ENCODE measurements around the gene TP53INP2. TPM values are rescaled to one million over a fixed set of nuclear protein-coding genes. Genes with fewer than 3 reads are reported as not detected.
"Not testable (repeated sequence)": the region's sequence is repeated elsewhere in the genome, so short reads cannot be mapped to it uniquely, and the experiment has no call there.

TP53INP2 gene
- total RNA-seq = 60.9 TPM
- polyA plus RNA-seq = under 1 TPM; 0.37 to 0.77 (median 0.47) TPM

GRCh38 chr20:34704177-34705007, at the start of gene TP53INP2:
TP53INP2 (plus strand) TSS chr20:34704344; CDS start chr20:34708740, 4,396 bp downstream.
- Histone ChIP-seq H3K36me3 (ENCODE audit: control insufficient read depth, insufficient read depth, low read length) (no peaks in the 10 kb centered on the region), H3K4me1 (ENCODE audit: control insufficient read depth, insufficient read depth, low read length, poor library complexity, severe bottlenecking) (peaks cover 17% of the 10 kb centered on the region), H3K4me3 (ENCODE audit: low read depth, low read length) (peak within 1 kb of the TSS; percentile 84), H3K9me3 (ENCODE audit: control insufficient read depth in 2 of 2, low read length in 2 of 2) (no peaks in the 10 kb centered on the region), H3K27ac (ENCODE audit: insufficient read depth, low read length, poor library complexity, severe bottlenecking) (peak within 1 kb of the TSS; percentile 91), H3K27me3 (ENCODE audit: control insufficient read depth, insufficient read depth, low read length) (no peaks in the 10 kb centered on the region)
- Mint-ChIP-seq H3K4me3 (peak within 1 kb of the TSS; percentile 88 to 98 (median 96)), H3K36me3 (no peaks in the 10 kb centered on the region), H3K27ac (peak within 1 kb of the TSS; percentile 85 to 99 (median 98)), H3K27me3 (peaks cover 20% of the 10 kb centered on the region), H3K4me1 (peaks cover 0 to 27% (median 10%) of the 10 kb centered on the region in 4 donors), H3K9me3 (no peaks in the 10 kb centered on the region)
- DNase-seq (peak; percentile 89 to 91 (median 90)), ATAC-seq (ENCODE audit: low read depth in 2 of 2) (peak; percentile 54 to 55)

- ATAC-seq (ENCODE audit: low read depth in 2 of 2); H3K27me3 Mint-ChIP-seq; H3K4me3 Mint-ChIP-seq; H3K36me3 ChIP-seq (ENCODE audit: control insufficient read depth, insufficient read depth, low read length); H3K27ac Mint-ChIP-seq; DNase-seq; H3K4me1 ChIP-seq (ENCODE audit: control insufficient read depth, insufficient read depth, low read length, poor library complexity, severe bottlenecking); H3K4me3 ChIP-seq (ENCODE audit: low read depth, low read length); H3K9me3 ChIP-seq (ENCODE audit: control insufficient read depth in 2 of 2, low read length in 2 of 2); H3K27ac ChIP-seq (ENCODE audit: insufficient read depth, low read length, poor library complexity, severe bottlenecking); H3K36me3 Mint-ChIP-seq; H3K9me3 Mint-ChIP-seq; H3K27me3 ChIP-seq (ENCODE audit: control insufficient read depth, insufficient read depth, low read length): not testable (repeated sequence)
- peaks cover 0 to 18% (median 12%) of the 10 kb centered on the region in 4 donors for H3K4me1 Mint-ChIP-seq
Observed at GRCh38 chr20:34658654-34659053, 45.5 kb upstream of the TP53INP2 start.

GRCh38 chr20:34661811-34662210, 42.3 kb upstream of the TP53INP2 start:
- H3K4me1 ChIP-seq (ENCODE audit: control insufficient read depth, insufficient read depth, low read length, poor library complexity, severe bottlenecking); H3K36me3 Mint-ChIP-seq; H3K27ac ChIP-seq (ENCODE audit: insufficient read depth, low read length, poor library complexity, severe bottlenecking); H3K27me3 Mint-ChIP-seq; H3K4me3 ChIP-seq (ENCODE audit: low read depth, low read length); ATAC-seq (ENCODE audit: low read depth in 2 of 2); H3K27me3 ChIP-seq (ENCODE audit: control insufficient read depth, insufficient read depth, low read length); H3K9me3 Mint-ChIP-seq; H3K36me3 ChIP-seq (ENCODE audit: control insufficient read depth, insufficient read depth, low read length); H3K9me3 ChIP-seq (ENCODE audit: control insufficient read depth in 2 of 2, low read length in 2 of 2); H3K4me3 Mint-ChIP-seq: not testable (repeated sequence)
- H3K4me1 Mint-ChIP-seq = peaks cover 0 to 19% (median 14%) of the 10 kb centered on the region in 4 donors
- DNase-seq = peak in 1 of 3 donors; percentile 21
- peak overlapping the region in 1 of 3 donors; percentile 35 for H3K27ac Mint-ChIP-seq

- H3K36me3 ChIP-seq (ENCODE audit: control insufficient read depth, insufficient read depth, low read length) = no peaks in the 10 kb centered on the region
- H3K4me1 ChIP-seq (ENCODE audit: control insufficient read depth, insufficient read depth, low read length, poor library complexity, severe bottlenecking) = peaks cover 4% of the 10 kb centered on the region
- Mint-ChIP-seq H3K27me3 (no peaks in the 10 kb centered on the region), H3K4me3 (no peak overlapping the region), H3K27ac (peak overlapping the region in 1 of 3 donors; percentile 48), H3K9me3 (no peaks in the 10 kb centered on the region), H3K4me1 (peaks cover 0 to 22% (median 15%) of the 10 kb centered on the region in 4 donors), H3K36me3 (no peaks in the 10 kb centered on the region)
- ATAC-seq (ENCODE audit: low read depth in 2 of 2) (no peak), DNase-seq (no peak)
- H3K4me3 ChIP-seq (ENCODE audit: low read depth, low read length) = no peak overlapping the region
- H3K27me3 ChIP-seq (ENCODE audit: control insufficient read depth, insufficient read depth, low read length) = no peaks in the 10 kb centered on the region
- no peaks in the 10 kb centered on the region for H3K9me3 ChIP-seq (ENCODE audit: control insufficient read depth in 2 of 2, low read length in 2 of 2)
- no peak overlapping the region for H3K27ac ChIP-seq (ENCODE audit: insufficient read depth, low read length, poor library complexity, severe bottlenecking)
Observed at GRCh38 chr20:34663213-34663943, 40.8 kb upstream of the TP53INP2 start.

GRCh38 chr20:34664751-34665150, 39.4 kb upstream of the TP53INP2 start:
- not testable (repeated sequence) for H3K27me3 ChIP-seq (ENCODE audit: control insufficient read depth, insufficient read depth, low read length); ATAC-seq (ENCODE audit: low read depth in 2 of 2)

GRCh38 chr20:34669094-34669493, 35.0 kb upstream of the TP53INP2 start:
- Mint-ChIP-seq H3K4me1 (peaks cover 4 to 10% (median 5%) of the 10 kb centered on the region in 4 donors), H3K27me3 (no peaks in the 10 kb centered on the region), H3K27ac (no peak overlapping the region), H3K4me3 (no peak overlapping the region), H3K9me3 (no peaks in the 10 kb centered on the region), H3K36me3 (peaks cover 8% of the 10 kb centered on the region)
- H3K9me3 ChIP-seq (ENCODE audit: control insufficient read depth in 2 of 2, low read length in 2 of 2) = no peaks in the 10 kb centered on the region
- H3K27me3 ChIP-seq (ENCODE audit: control insufficient read depth, insufficient read depth, low read length) = no peaks in the 10 kb centered on the region
- no peaks in the 10 kb centered on the region for H3K4me1 ChIP-seq (ENCODE audit: control insufficient read depth, insufficient read depth, low read length, poor library complexity, severe bottlenecking)
- no peaks in the 10 kb centered on the region for H3K36me3 ChIP-seq (ENCODE audit: control insufficient read depth, insufficient read depth, low read length)
- ATAC-seq (ENCODE audit: low read depth in 2 of 2) = no peak
- DNase-seq = no peak
- no peak overlapping the region for H3K27ac ChIP-seq (ENCODE audit: insufficient read depth, low read length, poor library complexity, severe bottlenecking)
- no peak overlapping the region for H3K4me3 ChIP-seq (ENCODE audit: low read depth, low read length)

More at GRCh38 chr20:34664751-34665150, 39.4 kb upstream of the TP53INP2 start:
- not testable (repeated sequence) for H3K27me3 Mint-ChIP-seq; H3K36me3 Mint-ChIP-seq; H3K27ac ChIP-seq (ENCODE audit: insufficient read depth, low read length, poor library complexity, severe bottlenecking); H3K36me3 ChIP-seq (ENCODE audit: control insufficient read depth, insufficient read depth, low read length); H3K9me3 Mint-ChIP-seq; H3K9me3 ChIP-seq (ENCODE audit: control insufficient read depth in 2 of 2, low read length in 2 of 2); H3K4me3 ChIP-seq (ENCODE audit: low read depth, low read length); DNase-seq; H3K27ac Mint-ChIP-seq; H3K4me3 Mint-ChIP-seq; H3K4me1 ChIP-seq (ENCODE audit: control insufficient read depth, insufficient read depth, low read length, poor library complexity, severe bottlenecking)
- H3K4me1 Mint-ChIP-seq = peaks cover 3 to 22% (median 17%) of the 10 kb centered on the region in 4 donors

DNA sequence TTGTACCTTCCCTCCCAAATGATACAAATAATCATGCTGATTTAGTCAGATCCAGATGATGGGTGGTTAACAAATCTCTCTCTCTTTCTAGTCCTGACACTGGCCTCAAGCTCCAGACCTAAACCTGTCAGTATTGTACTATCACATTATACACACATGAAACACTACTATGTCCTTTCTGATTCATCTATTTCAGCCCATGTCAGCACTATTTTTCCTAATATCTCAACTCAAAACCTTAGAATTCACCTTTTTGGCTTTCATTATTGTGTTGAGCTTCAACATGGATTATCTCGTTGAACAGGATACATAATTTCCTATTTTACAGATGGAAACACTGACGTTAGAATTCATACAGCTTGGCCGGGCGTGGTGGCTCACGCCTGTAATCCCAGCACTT, 30.7 kb upstream of the TP53INP2 start:
- H3K27me3 Mint-ChIP-seq = no peaks in the 10 kb centered on the region
- H3K27me3 ChIP-seq (ENCODE audit: control insufficient read depth, insufficient read depth, low read length) = no peaks in the 10 kb centered on the region
- H3K4me3 ChIP-seq (ENCODE audit: low read depth, low read length) = no peak overlapping the region
- peak overlapping the region in 1 of 4 donors; percentile 52 for H3K4me3 Mint-ChIP-seq
- ATAC-seq (ENCODE audit: low read depth in 2 of 2) = no peak
- DNase-seq = no peak
- no peaks in the 10 kb centered on the region for H3K9me3 ChIP-seq (ENCODE audit: control insufficient read depth in 2 of 2, low read length in 2 of 2)
- no peaks in the 10 kb centered on the region for H3K36me3 ChIP-seq (ENCODE audit: control insufficient read depth, insufficient read depth, low read length)
- peaks cover 12% of the 10 kb centered on the region for H3K4me1 ChIP-seq (ENCODE audit: control insufficient read depth, insufficient read depth, low read length, poor library complexity, severe bottlenecking)
- H3K4me1 Mint-ChIP-seq = peaks cover 4 to 28% (median 21%) of the 10 kb centered on the region in 4 donors
- H3K9me3 Mint-ChIP-seq = no peaks in the 10 kb centered on the region
- H3K27ac Mint-ChIP-seq = no peak overlapping the region
- H3K27ac ChIP-seq (ENCODE audit: insufficient read depth, low read length, poor library complexity, severe bottlenecking) = no peak overlapping the region
- peaks cover 11% of the 10 kb centered on the region for H3K36me3 Mint-ChIP-seq
